RWPE1 (cell line): ENCODE measurements around the gene RNU6-7.

ENCODE experiments used
- CTCF ChIA-PET: fragments of 350-600 bp; sonication (Branson Sonifier 250); formaldehyde crosslinking; extraction: SDS; loops from one replicate; lab custom pipeline; 2021; lab: Yijun Ruan, JAX
- POLR2A ChIA-PET: fragments of 400-600 bp; formaldehyde crosslinking; extraction: SDS; loops from one replicate; lab custom pipeline; 2020; ENCODE audit warnings: antibody characterized with exemption; ENCODE audit not compliant: low non-redundant PET; lab: Yijun Ruan, JAX
- DNase-seq: peaks from one replicate; pipeline ENCODE4 v3.0.0; 2012; ENCODE audit warnings: low spot score
- H3K27ac ChIP-seq: fragments of 450-650 bp; 2 replicates; pipeline ENCODE4 v1.5.1; 2017
- CTCF ChIP-seq: fragments of 450-650 bp; conservative IDR thresholded peaks from 2 replicates; pipeline ENCODE4 v1.5.1; 2017; ENCODE audit warnings: low read depth, mild to moderate bottlenecking

Gene RNU6-7

GRCh38 chr14:32202998-32203882, 1.4 kb downstream of the RNU6-7 start, which contains the start of gene RNU6-8:
Gene RNU6-8 (minus strand): TSS chr14:32203269.
- peak within 1 kb of the TSS; percentile 88 for H3K27ac ChIP-seq
- CTCF ChIA-PET: interaction anchor here (0.5 to 0.6 kb wide), 2 partner anchors 475 to 632 kb away, joined by 3 to 6 read pairs; no protein-coding TSS in a partner anchor

GRCh38 chr14:32203928-32204357, 2.1 kb downstream of the RNU6-7 start:
- peak overlapping the region; percentile 83 for H3K27ac ChIP-seq
- DNase-seq: no peak
- POLR2A ChIA-PET: interaction anchor here (1.0 kb wide), 1 partner anchor 127 kb away, joined by 3 read pairs; the partner anchor contains the start of gene ARHGAP5
- CTCF ChIA-PET: no interaction called here
- TF ChIP-seq CTCF: no peak

More at GRCh38 chr14:32202998-32203882, 1.4 kb downstream of the RNU6-7 start, which contains the start of gene RNU6-8:
- POLR2A ChIA-PET: interaction anchor here (1.0 kb wide), 1 partner anchor 127 kb away, joined by 3 read pairs; the partner anchor contains the start of gene ARHGAP5
- no peak for TF ChIP-seq CTCF
- DNase-seq: peak; percentile 83

GRCh38 chr14:32205554-32205953, 3.7 kb downstream of the RNU6-7 start:
- H3K27ac ChIP-seq: no peak overlapping the region
- ChIA-PET CTCF (no interaction called here), POLR2A (no interaction called here)
- TF ChIP-seq CTCF: no peak
- DNase-seq: no peak

- TF ChIP-seq CTCF: no peak
- H3K27ac ChIP-seq: no peak overlapping the region
- CTCF ChIA-PET: no interaction called here
- DNase-seq: no peak
- POLR2A ChIA-PET: no interaction called here
Measured at GRCh38 chr14:32205984-32206383, 4.1 kb downstream of the RNU6-7 start.

- POLR2A ChIA-PET: no interaction called here
- CTCF ChIA-PET: no interaction called here
Measured at GRCh38 chr14:32206552-32206951, 4.7 kb downstream of the RNU6-7 start.

More at GRCh38 chr14:32206552-32206951, 4.7 kb downstream of the RNU6-7 start:
- no peak for DNase-seq
- no peak overlapping the region for H3K27ac ChIP-seq
- TF ChIP-seq CTCF: no peak
